Heart left ventricle (tissue), 13 donors: ENCODE data around the gene FAM219A.

Source experiments
- CTCF ChIP-seq, 12 donors: fragments of 200-600 bp; sonication (generic) in 4 of 12; IDR thresholded peaks; one replicate each; pipeline versions ENCODE4 v1.5.0 to v1.8.0; 2018 to 2022; ENCODE audit warnings: antibody characterized with exemption in 12 of 12, mild to moderate bottlenecking in 5 of 12
- POLR2A ChIP-seq, 2 donors: fragments of 450-650 bp; IDR thresholded peaks; one replicate each; pipeline ENCODE4 v1.6.1; 2017; ENCODE audit warnings: antibody characterized with exemption in 2 of 2, mild to moderate bottlenecking in 2 of 2, moderate library complexity in 2 of 2
- donor health status: ischemic (EF 13 %, LVEDD 7.1; RV severe dilation, severe dysfunction).
- donor health status: DM: no; HTN: yes; CAD: no.
- donor health status: DM: no; HTN: no; CAD: no.
- donor health status: ischemic (EF 25% LVEDD 6.9; RV normal size, moderate dysfunction).
- donor health status: ischemic (EF 25% LVEDD 5.7; RV mildly dilated, moderate dysfunction).
- donor health status: ischemic (EF 35%, LVEDD 5.7; RV mildly dilated, moderate dysfunction).
- donor health status: nonischemic (EF 11% LVEDD 7.7; RV severe dilation, severe dysfunction).
- donor health status: DM: yes; HTN: yes; CAD: no.
- donor health status: PGD.
- donor health status: ischemic (EF 29% LVEDD 5.4; RV normal size, mild dysfunction).
- donor health status: nonischemic (EF 23%, LVEDD 6.1; RV moderate dilation, normal function).

GRCh38 chr9:34456151-34456550, 2.2 kb downstream of the FAM219A start:
- TF ChIP-seq POLR2A (IDR thresholded peaks at IDR 0.05), result no peak
- no peak for TF ChIP-seq CTCF (IDR thresholded peaks at IDR 0.05)
